ENCODE measurements around the gene RASL11A.
"Not testable (repeated sequence)": the region's sequence is repeated elsewhere in the genome, so short reads cannot be mapped to it uniquely, and the experiment has no call there.

RASL11A gene

GRCh38 chr13:27269114-27269665, 1.4 kb upstream of the RASL11A start:
- DNase-seq = no peak

GRCh38 chr13:27271570-27272096, 1.0 kb downstream of the RASL11A start:
- no peak for DNase-seq

GRCh38 chr13:27273658-27274425, 3.2 kb downstream of the RASL11A start:
- no peak for DNase-seq

GRCh38 chr13:27274631-27275030, 4.0 kb downstream of the RASL11A start:
- no peak for DNase-seq

GRCh38 chr13:27276188-27276587, 5.6 kb downstream of the RASL11A start:
- DNase-seq = no peak

GRCh38 chr13:27279506-27279905, 8.9 kb downstream of the RASL11A start:
- DNase-seq = no peak

- DNase-seq = peak; percentile 62
These were observed 9.5 kb downstream of the RASL11A start for GRCh38 chr13:27280009-27280656.

GRCh38 chr13:27280841-27281240, 10.2 kb downstream of the RASL11A start:
- no peak for DNase-seq

- no peak for DNase-seq
These were observed 10.8 kb downstream of the RASL11A start for GRCh38 chr13:27281420-27281819.

GRCh38 chr13:27283906-27284493, 13.4 kb downstream of the RASL11A start:
- DNase-seq = no peak

GRCh38 chr13:27288392-27288791, 17.8 kb downstream of the RASL11A start:
- no peak for DNase-seq

GRCh38 chr13:27289011-27289665, 18.5 kb downstream of the RASL11A start:
- DNase-seq = no peak

- no peak for DNase-seq
These were observed 20.1 kb downstream of the RASL11A start for GRCh38 chr13:27290715-27291114.

- not testable (repeated sequence) for DNase-seq
These were observed 21.3 kb downstream of the RASL11A start for GRCh38 chr13:27291967-27292366.

GRCh38 chr13:27293076-27293691, 22.6 kb downstream of the RASL11A start:
- DNase-seq = peak; percentile 7

- no peak for DNase-seq
These were observed 23.4 kb downstream of the RASL11A start for GRCh38 chr13:27293873-27294515.

GRCh38 chr13:27295096-27295495, 24.5 kb downstream of the RASL11A start:
- DNase-seq = no peak

- DNase-seq = no peak
These were observed 25.0 kb downstream of the RASL11A start for GRCh38 chr13:27295660-27296059.

GRCh38 chr13:27296496-27296895, 25.9 kb downstream of the RASL11A start:
- no peak for DNase-seq

- no peak for DNase-seq
These were observed 28.2 kb downstream of the RASL11A start for GRCh38 chr13:27298849-27299248.

GRCh38 chr13:27300406-27300805, 29.8 kb downstream of the RASL11A start:
- DNase-seq = not testable (repeated sequence)

Data from islet precursor cell (in vitro differentiated cells).